ENCODE data around the gene MUC20.
"Not testable (repeated sequence)": the region's sequence is repeated elsewhere in the genome, so short reads cannot be mapped to it uniquely, and the experiment has no call there.

MUC20 gene

DNA sequence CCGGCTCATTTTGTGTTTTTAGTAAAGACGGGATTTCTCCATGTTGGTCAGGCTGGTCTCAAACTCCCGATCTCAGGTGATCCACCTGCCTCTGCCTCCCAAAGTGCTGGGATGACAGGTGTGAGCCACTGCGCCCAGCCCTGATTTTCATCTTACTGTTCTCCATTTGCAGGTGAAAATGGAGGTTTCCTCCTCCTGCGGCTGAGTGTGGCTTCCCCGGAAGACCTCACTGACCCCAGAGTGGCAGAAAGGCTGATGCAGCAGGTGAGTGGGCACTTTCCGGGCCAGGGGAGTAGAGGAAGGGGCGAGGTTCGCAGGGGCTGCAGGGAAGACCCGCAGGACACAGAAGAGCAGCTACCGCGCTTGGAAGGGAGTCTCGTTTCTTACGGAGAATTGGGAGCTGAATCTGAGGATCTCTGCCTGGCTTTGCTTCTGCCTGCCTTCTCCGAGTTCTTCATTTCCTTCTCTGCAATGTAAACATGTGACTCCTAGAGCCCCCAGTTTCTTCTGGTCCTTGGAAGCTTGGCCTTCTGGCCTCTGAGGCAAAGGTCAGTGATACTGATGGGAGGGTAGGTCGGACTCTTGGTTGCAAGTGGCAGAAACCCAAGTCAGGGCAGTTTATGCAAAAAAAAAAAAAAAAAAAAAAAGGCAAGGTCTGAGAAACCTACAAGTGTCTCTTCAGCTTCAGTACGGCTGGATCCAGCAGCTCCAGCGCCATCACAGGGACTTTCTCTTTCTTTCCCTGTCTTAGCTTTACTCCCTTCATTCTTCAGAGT lies 8.9 kb downstream of the MUC20 start:
- TF ChIP-seq, protein P1, sequence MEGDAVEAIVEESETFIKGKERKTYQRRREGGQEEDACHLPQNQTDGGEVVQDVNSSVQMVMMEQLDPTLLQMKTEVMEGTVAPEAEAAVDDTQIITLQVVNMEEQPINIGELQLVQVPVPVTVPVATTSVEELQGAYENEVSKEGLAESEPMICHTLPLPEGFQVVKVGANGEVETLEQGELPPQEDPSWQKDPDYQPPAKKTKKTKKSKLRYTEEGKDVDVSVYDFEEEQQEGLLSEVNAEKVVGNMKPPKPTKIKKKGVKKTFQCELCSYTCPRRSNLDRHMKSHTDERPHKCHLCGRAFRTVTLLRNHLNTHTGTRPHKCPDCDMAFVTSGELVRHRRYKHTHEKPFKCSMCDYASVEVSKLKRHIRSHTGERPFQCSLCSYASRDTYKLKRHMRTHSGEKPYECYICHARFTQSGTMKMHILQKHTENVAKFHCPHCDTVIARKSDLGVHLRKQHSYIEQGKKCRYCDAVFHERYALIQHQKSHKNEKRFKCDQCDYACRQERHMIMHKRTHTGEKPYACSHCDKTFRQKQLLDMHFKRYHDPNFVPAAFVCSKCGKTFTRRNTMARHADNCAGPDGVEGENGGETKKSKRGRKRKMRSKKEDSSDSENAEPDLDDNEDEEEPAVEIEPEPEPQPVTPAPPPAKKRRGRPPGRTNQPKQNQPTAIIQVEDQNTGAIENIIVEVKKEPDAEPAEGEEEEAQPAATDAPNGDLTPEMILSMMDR (IDR thresholded peaks at IDR 0.05; ENCODE audit: low read depth, low read length), result no peak

DNA sequence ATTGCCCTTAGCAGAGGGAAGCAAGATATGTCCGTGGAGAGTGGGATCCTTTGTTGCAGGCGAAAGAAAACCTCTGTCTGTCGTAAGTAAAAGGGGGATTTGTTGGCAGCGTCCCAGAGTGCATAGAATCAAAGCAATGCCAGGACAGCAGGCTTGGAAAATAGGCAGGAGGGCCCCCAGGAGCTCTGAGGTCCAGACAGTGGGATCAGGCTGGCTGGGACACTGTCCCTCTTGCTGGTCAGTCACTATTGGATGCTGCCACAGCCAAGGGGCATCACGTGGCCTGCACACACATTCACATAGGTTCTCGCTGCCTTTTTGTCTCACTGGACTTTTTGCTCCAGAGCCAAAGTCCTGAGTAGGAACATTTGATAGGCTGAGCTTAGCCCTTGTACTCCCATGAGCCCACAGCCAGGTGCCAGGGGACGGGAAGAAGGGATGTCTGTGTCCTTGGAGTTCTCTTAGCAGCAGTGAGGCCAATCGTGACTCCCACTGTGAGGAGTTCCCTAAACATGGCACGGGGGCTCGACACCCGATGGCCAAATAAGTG lies 10.7 kb downstream of the MUC20 start:
- TF ChIP-seq, protein P1 (IDR thresholded peaks at IDR 0.05; ENCODE audit: low read depth, low read length), result no peak

More for the DNA sequence above, 8.9 kb downstream of the MUC20 start:
- H3K4me3 ChIP-seq (ENCODE audit: low read depth, low read length), result no peak overlapping the region

DNA sequence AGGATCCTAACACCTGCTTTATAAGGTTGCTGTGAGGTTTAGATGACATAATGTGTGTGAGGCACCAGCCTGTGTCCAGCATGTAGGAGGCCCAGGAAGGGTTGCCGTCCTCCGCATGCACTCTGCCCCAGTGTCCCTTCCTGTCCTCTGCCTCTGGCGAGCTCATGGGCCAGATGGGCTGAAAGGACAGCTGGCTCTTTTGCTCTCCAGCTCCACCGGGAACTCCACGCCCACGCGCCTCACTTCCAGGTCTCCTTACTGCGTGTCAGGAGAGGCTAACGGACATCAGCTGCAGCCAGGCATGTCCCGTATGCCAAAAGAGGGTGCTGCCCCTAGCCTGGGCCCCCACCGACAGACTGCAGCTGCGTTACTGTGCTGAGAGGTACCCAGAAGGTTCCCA lies 12.2 kb downstream of the MUC20 start:
- H3K4me3 ChIP-seq (ENCODE audit: low read depth, low read length), result no peak overlapping the region
- TF ChIP-seq, protein P1 (IDR thresholded peaks at IDR 0.05; ENCODE audit: low read depth, low read length), result no peak

More for the DNA sequence above, 10.7 kb downstream of the MUC20 start:
- H3K4me3 ChIP-seq (ENCODE audit: low read depth, low read length), result no peak overlapping the region

DNA sequence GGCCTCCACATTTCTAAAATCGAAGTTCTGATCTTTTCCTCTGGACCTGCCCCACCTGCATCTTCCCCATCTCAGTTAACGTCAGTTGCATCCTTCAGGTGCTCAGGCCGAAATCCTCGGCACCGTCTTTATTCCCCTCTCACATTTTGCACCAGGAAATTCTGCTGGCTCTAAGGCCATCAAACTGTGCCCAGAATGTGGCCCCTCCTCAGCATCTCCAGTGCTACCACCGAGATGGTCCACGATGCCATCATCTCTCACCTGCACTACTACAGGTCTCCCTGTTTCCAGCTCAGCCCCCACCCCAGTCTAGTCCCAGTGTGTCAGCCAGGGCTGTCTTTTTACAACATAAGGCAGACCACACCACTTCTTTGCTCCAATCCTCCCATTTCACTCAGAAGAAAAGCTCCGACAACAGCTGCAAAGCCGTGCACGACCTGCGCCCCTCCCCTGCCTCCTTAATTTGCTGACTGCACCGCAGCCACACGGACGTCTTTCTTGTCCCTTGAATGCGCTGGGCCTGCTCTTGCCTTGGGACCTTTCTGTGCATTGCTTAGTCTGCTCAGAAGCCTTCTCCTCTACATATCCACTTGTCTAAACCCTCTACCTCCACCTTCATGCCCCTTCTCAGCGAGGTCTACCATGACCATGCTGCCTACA lies 14.4 kb downstream of the MUC20 start:
- no peak overlapping the region for H3K4me3 ChIP-seq (ENCODE audit: low read depth, low read length)
- TF ChIP-seq, protein P1 (IDR thresholded peaks at IDR 0.05; ENCODE audit: low read depth, low read length), result no peak

DNA sequence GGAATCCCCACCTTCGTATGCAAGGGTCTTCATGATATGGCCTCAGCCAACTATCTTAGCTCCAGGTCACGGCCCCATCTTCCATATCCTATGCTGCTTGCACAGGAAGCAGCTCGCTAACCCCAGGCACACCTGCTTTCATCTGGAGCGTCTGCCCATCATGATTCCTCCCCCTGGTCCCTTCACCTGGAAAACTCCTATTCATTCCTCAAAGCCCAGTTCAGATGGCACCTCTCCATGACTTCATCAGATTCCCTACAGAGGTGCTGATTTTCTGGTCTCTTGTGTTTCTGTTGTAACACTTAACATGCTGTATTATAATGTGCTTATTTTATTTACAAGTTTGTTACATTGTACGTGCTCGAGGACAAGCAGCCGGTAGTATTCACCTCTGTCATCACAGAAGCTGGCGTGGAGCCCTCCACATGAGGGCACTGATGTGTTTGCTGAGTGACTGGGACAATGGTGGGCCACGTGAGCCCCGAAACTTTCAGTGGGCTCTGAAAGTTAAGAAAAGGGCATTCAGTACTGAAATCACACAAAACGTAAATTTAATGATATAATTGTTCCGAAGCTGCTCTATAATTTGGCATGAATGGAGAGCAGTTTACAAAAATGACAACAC lies 16.2 kb downstream of the MUC20 start:
- H3K4me3 ChIP-seq (ENCODE audit: low read depth, low read length), result no peak overlapping the region
- TF ChIP-seq, protein P1 (IDR thresholded peaks at IDR 0.05; ENCODE audit: low read depth, low read length), result no peak

DNA sequence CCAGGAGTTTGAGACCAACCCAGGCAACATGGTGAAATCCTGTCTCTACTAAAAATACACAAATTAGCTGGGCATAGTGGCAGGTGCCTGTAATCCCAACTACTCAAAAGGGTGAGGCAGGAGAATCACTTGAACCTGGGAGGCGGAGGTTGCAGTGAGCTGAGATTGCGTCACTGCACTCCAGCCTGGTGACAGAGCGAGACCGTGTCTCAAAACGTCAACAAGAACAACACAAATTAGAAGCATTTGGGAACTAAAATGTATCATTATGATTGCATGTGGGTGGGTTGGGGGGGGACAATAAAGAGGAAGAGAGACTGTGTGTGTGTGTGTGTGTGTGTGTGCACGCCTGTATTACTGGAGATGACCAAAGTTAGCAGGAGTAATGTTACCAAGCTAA lies 17.0 kb downstream of the MUC20 start:
- H3K4me3 ChIP-seq (ENCODE audit: low read depth, low read length), result not testable (repeated sequence)

DNA sequence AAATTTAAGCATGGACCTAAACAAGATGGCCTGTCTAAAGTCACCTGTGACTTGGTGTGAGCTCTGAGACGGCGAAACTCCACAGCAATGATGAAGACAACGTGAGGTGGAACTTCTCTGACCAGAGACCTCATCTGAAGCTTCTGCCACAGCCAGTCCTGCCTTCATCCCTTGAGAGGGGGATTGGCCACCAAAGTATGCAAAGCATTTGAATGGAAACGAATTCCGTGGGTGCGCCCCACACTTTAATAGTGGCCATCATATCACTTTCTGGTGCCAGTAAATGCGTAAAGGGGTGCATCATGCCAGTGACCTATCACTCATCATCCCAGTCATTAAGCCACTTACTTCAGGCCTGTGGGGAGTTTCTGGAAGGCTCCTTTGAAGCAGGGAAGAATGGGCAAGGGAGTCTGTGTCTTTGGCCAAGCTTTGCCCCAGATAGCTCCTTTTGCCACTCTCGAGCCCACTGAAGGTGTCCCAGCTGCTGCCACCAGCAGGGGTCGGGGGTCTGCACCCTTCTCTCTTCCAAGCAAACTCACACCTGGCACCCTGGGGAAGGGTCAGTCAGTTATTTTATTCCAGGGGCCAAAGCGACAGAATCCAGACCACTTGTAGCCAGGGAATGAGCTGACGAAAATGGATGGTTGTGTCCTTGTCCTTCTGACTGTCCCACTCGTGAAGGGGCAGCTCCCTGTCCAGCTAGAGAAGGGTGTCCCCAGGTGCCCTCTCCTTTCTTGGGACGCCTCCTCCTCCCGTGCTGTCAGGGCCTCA lies 17.7 kb downstream of the MUC20 start:
- no peak overlapping the region for H3K4me3 ChIP-seq (ENCODE audit: low read depth, low read length)
- TF ChIP-seq, protein P1 (IDR thresholded peaks at IDR 0.05; ENCODE audit: low read depth, low read length), result no peak

All from WI38 (cell line).